ENCODE measurements around the gene TLR3. TPM values are rescaled to one million over a fixed set of nuclear protein-coding genes. Genes with fewer than 3 reads are reported as not detected.
A peak's percentile ranks its signal among the peaks of the same experiment; 100 is the strongest.

The TLR3 gene
- total RNA-seq, 1 donor from 2014 or later: 3.2 TPM

DNA sequence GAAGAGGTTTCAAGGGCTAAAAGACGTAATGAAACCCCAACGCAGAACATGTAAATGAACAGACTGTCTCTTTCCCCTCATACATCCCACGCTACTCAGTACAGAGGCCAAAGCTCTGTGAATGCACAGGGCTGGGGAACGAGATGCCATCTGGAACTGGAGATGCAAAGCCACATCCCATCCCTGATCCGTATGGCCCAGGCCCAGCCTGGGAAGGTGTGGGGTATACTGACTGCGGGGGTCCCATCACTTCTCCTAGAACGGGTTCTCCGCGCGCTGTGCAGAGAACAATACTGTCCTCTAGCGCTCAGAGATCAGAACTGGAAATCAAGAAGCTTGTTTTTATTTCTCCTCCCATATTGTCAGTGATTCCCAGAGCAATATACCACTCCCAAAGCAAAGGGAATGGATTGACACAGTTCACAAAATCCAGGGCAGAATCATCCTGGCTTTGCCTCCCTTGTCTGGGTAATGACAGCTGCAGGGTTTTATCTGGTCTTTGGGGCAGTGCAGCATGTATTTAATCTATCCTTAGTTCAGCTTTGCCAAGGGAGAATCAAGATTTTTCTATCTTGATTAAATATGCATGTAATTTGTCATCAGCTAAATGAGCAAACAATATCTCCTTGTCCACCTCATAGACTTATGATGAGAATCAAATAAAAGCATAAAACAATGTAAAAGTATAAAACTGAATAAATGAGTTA is 47.3 kb upstream of the TLR3 start:
- Mint-ChIP-seq H3K27ac (ENCODE audit: unreplicated experiment) (no peak overlapping the region), H3K4me3 (ENCODE audit: unreplicated experiment) (no peak overlapping the region), H3K9me3 (ENCODE audit: low read depth) (peaks cover 9% of the 10 kb centered on the region), H3K27me3 (ENCODE audit: low read depth) (no peaks in the 10 kb centered on the region), H3K4me1 (ENCODE audit: low read depth) (peaks cover 20% of the 10 kb centered on the region), H3K36me3 (ENCODE audit: low read depth) (peaks cover 5% of the 10 kb centered on the region)
- DNase-seq (ENCODE audit: low spot score): no peak
- TF ChIP-seq, protein P1, sequence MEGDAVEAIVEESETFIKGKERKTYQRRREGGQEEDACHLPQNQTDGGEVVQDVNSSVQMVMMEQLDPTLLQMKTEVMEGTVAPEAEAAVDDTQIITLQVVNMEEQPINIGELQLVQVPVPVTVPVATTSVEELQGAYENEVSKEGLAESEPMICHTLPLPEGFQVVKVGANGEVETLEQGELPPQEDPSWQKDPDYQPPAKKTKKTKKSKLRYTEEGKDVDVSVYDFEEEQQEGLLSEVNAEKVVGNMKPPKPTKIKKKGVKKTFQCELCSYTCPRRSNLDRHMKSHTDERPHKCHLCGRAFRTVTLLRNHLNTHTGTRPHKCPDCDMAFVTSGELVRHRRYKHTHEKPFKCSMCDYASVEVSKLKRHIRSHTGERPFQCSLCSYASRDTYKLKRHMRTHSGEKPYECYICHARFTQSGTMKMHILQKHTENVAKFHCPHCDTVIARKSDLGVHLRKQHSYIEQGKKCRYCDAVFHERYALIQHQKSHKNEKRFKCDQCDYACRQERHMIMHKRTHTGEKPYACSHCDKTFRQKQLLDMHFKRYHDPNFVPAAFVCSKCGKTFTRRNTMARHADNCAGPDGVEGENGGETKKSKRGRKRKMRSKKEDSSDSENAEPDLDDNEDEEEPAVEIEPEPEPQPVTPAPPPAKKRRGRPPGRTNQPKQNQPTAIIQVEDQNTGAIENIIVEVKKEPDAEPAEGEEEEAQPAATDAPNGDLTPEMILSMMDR (IDR thresholded peaks at IDR 0.05): peak; percentile 94

DNA sequence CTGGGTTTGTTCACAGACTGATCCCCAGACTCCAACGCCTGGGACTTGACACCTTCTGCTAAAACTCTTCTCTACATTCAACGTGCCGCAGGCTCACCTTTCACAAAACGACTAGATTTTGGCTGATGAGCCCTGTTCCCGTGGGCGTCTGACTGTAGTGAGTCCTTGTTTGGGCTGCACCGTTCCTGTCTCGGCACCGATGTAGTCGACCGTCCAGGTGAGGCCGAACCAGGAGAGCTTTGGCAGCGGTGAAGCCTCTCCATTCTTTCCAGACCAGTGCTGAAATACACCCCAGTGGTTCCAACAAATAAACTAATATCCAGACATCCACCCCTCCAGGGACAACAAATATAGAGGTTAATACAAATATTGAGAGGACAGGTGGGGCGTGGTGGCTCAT is 45.0 kb upstream of the TLR3 start:
- Mint-ChIP-seq H3K36me3 (ENCODE audit: low read depth) (peaks cover 5% of the 10 kb centered on the region), H3K4me1 (ENCODE audit: low read depth) (peaks cover 19% of the 10 kb centered on the region), H3K27me3 (ENCODE audit: low read depth) (no peaks in the 10 kb centered on the region), H3K4me3 (ENCODE audit: unreplicated experiment) (no peak overlapping the region), H3K9me3 (ENCODE audit: low read depth) (peaks cover 11% of the 10 kb centered on the region), H3K27ac (ENCODE audit: unreplicated experiment) (no peak overlapping the region)
- DNase-seq (ENCODE audit: low spot score): no peak
- TF ChIP-seq, protein P1 (IDR thresholded peaks at IDR 0.05): no peak

DNA sequence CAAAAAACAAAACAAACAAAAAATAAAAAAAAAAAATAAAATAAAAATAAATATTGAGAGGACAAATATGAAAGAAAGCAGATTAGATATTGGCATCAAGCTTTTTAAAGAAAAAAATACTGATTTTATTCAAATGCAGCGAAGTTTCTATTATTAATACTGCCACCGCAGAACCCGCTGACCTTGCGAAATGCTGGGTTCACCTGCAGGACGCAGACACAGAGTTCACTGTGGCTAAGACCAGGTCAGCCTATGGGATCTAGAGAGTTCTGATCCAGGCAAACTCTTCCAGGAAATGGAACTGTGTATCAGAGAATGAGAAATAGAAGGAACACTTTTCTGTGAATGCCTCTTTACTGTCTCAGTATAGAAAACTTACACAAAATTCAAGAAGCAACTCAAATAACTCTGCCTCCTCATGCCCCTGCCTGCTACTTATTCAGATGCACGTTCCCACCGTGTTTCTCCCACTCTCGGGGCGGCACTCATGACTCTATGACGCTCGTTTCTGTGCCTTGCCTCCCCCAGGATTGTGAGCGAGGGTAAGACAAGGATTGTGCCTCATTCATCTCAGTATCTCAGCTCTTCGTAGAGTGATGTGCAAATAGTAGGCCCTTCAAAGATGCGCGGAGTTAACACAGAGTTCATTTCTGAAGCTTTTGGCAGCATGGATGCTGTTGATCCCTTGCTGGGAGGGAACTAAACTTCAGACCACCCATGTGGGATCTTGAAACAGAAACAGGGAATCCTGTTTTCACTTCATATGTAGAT is 44.1 kb upstream of the TLR3 start:
- peaks cover 9% of the 10 kb centered on the region for H3K9me3 Mint-ChIP-seq (ENCODE audit: low read depth)
- H3K36me3 Mint-ChIP-seq (ENCODE audit: low read depth): peaks cover 2% of the 10 kb centered on the region
- DNase-seq (ENCODE audit: low spot score): no peak
- no peak overlapping the region for H3K27ac Mint-ChIP-seq (ENCODE audit: unreplicated experiment)
- no peaks in the 10 kb centered on the region for H3K27me3 Mint-ChIP-seq (ENCODE audit: low read depth)
- no peak overlapping the region for H3K4me3 Mint-ChIP-seq (ENCODE audit: unreplicated experiment)
- H3K4me1 Mint-ChIP-seq (ENCODE audit: low read depth): peaks cover 27% of the 10 kb centered on the region
- TF ChIP-seq, protein P1 (IDR thresholded peaks at IDR 0.05): no peak

DNA sequence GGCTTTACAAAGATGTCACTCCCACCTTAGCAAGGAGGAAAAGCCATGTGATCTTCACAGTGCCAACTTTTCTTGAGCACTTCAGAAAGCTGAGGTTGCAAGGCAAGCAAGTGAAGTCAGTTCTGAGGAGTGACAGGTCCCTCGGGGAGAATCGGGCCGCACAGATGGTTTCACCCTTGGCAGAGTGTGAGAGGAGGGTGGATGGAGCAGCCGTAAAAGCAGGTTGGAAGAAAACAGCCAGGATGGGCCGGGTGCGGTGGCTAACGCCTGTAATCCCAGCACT is 43.6 kb upstream of the TLR3 start:
- Mint-ChIP-seq H3K9me3 (ENCODE audit: low read depth) (peaks cover 9% of the 10 kb centered on the region), H3K4me1 (ENCODE audit: low read depth) (peaks cover 33% of the 10 kb centered on the region), H3K4me3 (ENCODE audit: unreplicated experiment) (no peak overlapping the region), H3K36me3 (ENCODE audit: low read depth) (peaks cover 2% of the 10 kb centered on the region), H3K27me3 (ENCODE audit: low read depth) (no peaks in the 10 kb centered on the region), H3K27ac (ENCODE audit: unreplicated experiment) (no peak overlapping the region)
- no peak for DNase-seq (ENCODE audit: low spot score)
- TF ChIP-seq, protein P1 (IDR thresholded peaks at IDR 0.05): no peak

DNA sequence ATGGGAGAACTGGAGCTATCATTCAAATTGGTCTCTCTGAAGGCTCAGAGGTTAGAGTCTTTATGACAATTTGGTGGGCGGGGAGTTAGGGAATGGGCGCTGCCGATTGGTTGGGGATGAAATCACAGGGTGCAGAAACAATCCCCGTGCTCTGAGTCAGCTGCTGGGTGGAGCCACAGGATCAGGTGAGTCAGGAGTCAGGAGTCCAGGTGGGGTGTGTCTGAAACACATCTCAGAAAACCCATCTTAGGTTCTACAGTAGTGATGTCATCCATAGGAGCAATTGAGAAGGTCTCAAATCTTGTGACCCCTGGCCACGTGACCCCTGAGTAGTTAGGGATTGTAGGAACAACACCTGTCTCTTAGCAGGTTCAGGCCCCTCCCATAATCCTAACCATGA is 41.6 kb upstream of the TLR3 start:
- Mint-ChIP-seq H3K9me3 (ENCODE audit: low read depth) (peaks cover 9% of the 10 kb centered on the region), H3K27ac (ENCODE audit: unreplicated experiment) (no peak overlapping the region), H3K27me3 (ENCODE audit: low read depth) (no peaks in the 10 kb centered on the region), H3K4me1 (ENCODE audit: low read depth) (peaks cover 36% of the 10 kb centered on the region), H3K4me3 (ENCODE audit: unreplicated experiment) (no peak overlapping the region), H3K36me3 (ENCODE audit: low read depth) (peaks cover 2% of the 10 kb centered on the region)
- DNase-seq (ENCODE audit: low spot score): no peak
- TF ChIP-seq, protein P1 (IDR thresholded peaks at IDR 0.05): no peak
